HG03354 (cell line): Measurements from ENCODE around the gene CDK17.
"Not testable (repeated sequence)": the region's sequence is repeated elsewhere in the genome, so short reads cannot be mapped to it uniquely, and the experiment has no call there.

Experiments used
- ATAC-seq: cut with Tn5 transposase; IDR thresholded peaks from one replicate; pipeline ENCODE4 v1.9.1; 2021; ENCODE audit warnings: mild to moderate bottlenecking; ENCODE audit not compliant: unreplicated experiment, poor library complexity, severe bottlenecking

The CDK17 gene

DNA sequence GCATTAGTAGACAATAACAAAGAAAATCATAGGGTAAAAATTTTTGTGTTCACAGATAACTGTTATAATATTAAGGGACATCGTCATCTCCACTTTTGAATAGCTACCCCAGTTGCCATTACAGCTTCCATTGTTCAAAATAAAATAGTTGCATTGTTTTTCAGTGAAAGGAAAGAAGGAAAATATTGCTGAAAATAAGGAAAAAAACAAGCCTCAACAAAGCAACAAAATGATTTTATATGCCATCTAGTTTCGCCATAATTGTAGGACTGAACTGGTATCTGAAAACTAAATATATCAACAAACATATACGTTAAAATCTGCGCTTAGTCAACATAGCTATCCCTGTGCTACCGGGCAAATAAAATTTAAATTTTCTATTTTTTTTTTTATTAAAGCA, 3.3 kb downstream of the CDK17 start:
- no peak for ATAC-seq

DNA sequence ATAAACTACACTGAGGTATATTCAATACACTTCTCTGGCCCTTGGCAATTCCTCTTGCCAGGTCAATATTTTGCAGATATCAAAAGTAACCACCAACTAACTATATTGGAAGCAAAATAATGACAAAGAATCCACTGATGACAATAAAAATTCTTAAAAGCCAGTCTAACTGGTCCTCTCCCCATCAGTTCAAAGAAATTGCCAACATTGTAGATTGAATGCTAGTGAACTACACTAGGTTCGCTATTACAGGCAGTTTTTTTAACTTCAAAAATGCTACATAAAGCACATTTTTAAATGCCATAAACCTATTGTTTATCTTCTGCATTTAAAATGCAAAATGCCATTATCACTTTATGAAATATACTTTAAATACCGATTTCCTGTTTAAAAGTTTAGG, 4.0 kb downstream of the CDK17 start:
- ATAC-seq, result no peak

DNA sequence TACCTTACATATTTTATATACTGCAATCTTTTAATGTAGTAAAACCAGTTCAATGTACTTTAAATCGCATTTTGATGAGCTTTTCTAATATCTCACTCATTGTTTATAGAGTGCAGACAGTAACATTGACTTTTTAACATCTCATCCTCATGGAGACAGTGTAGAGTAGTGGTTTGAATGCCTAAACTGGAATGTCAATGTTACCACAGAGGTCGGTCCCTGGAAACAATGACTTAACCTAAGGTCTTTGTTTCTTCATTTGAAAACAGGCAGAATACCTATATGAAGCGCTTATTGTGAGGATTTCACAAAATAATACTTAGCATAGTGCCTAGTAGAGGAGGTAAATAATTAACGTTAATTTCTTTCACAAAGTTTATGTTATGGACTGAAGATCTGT, 5.0 kb downstream of the CDK17 start:
- no peak for ATAC-seq

DNA sequence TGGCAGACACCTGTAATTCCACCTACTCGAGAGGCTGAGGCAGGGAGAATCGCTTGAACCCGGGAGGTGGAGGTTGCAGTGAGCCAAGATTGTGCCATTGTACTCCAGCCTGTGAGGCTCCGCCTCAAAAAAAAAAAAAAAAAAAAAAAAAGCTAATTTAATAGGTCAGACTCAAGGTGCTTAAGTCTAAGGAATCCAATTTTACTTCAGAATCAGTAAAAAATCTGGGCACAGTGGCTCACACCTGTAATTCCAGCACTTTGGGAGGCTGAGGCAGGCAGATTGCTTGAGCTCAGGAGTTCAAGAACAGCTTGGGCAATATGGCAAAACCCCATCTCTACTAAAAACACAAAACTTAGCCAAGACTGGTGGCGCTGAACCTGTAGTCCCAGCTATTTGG, 7.0 kb downstream of the CDK17 start:
- not testable (repeated sequence) for ATAC-seq

DNA sequence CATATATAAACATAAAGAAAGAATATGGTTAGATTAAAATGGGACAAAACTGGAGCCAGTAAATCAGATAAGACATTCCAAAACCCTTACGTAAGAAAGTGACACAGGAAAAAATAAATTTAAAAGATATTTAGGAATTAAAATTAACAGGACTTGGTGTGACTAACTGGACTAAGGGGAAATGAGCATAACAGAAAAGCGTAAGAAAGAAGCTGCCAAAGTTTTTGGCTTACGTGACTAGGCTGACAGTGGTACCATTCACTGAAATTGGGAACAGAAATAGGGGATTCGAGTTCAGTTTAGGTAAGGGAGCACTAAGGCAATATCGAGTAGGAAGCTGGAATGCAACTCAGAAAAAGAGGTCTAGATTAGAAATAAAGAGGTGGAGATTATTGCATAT, 7.8 kb downstream of the CDK17 start:
- ATAC-seq, result no peak

DNA sequence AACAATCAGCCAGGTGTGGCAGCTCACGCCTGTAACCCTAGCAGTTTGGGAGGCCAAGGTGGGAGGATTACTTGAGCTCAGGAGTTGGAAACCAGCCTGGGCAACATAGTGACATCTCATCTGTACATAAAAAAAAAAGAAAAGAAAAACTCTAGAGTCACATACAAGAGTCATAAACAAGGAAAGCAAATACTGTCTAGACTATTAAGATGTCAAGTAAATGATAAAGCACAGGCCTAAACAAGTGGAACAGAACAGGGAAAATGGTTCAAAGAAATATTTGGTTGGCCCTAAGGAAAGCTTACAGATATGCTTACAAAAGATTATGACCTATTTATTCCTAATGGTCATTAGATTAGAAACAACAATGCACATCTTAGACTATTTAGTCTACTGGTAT, 12.3 kb downstream of the CDK17 start:
- no peak for ATAC-seq

DNA sequence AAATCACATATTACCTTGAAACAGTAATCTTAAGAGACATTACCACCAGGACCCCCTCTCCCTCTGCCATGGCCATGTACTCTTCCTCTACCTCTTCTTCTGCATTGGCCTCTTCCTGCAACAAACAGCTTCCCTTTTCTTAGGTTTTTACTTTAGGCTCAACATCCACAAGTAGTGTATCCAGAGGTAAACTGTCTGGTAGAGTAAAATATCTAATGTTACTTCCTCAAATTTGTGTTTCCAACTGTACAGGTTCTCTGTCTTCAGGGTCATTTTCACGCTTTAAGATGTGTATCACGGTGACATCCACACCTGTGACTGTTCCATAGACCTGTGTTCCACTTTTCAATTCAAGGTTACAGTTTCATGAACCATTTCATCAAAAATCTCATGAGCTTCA, 13.4 kb downstream of the CDK17 start:
- no peak for ATAC-seq

DNA sequence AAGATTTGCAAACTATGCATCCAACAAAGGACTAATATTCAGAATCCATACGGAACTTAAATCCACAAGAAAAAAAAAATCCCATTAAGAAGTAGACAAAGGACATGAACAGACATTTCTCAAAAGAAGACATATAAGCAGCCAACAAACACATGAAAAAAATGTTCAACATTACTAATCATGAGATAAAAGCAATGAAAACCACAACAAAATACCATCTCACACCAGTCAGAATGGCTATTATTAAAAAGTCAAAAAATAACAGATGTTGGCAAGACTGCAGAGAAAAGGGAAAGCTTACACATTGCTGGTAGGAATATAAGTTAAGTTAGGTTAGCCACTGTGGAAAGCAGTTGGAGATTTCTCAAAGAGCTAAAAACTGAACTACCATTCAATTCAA, 16.2 kb downstream of the CDK17 start:
- ATAC-seq, result no peak

DNA sequence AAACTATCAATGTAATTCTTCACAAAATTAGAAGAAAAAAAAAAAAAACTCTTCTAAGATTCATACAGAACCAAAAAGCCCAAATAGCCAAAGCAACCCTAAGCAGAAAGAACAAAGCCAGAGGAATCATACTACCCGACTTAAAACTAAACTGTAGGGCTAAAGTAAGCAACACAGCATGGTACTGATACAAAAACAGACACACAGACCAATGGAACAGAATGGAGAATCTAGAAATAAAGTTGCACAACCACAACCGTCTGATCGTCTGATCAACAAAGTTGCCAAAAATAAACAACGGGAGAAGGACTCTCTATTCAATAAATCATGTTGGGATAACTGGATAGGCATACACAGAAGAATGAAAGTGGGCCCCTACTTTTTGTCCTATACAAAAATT, 16.9 kb downstream of the CDK17 start:
- no peak for ATAC-seq

DNA sequence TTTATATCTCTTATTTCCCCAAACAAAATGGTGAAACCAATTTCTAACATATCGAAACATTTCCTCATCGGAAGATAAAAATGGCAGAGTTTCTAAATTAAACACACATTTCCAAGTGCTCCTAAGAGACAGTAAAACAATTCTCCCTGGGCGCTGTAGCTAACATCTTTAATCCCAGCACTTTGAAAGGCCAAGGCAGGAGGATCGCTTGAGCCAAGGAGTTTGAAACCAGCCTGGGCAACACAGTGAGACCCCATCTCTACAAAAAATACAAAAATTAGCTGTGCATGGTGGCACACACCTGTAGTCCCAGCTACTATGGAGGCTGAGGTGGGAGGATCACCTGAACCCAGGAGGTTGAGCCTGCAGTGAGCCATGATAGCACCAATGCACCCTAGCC, 20.5 kb downstream of the CDK17 start:
- not testable (repeated sequence) for ATAC-seq

DNA sequence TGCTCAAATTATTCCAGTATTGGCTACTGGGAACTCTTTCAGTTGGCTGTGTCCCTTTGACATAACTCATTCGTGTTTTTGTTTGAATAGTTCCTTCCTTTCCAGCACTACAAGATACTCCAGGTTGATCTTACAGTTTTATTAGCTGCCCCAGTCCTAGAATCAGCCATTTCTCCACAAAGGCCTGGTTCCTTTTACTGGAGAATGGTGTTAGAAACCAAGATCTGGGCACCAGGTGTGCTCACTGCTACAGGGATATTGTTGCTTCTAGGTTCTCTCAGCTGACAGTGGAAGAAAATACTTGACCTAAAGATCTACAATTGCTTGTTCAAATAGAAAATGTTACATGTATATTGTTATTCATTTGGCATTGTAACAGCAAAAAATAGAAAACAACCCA, 21.9 kb downstream of the CDK17 start:
- ATAC-seq, result no peak

DNA sequence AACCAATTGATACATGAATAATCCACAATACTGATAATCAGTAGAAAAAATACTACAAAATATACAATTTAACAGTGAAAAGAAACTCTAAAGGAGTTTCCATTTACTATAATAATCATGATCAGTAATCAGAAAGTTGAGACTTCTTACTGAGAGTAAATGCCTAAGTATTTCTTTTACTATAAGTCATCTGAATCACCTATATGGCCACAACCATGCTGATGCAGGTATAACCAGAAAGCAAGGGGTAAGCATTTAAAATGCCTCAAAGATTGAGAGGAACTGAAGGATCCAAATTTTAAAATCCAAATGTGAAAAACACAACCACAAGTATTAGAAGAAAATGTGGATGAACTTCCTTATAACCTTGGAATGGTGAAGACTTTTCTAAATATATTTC, 23.4 kb downstream of the CDK17 start:
- ATAC-seq, result no peak

DNA sequence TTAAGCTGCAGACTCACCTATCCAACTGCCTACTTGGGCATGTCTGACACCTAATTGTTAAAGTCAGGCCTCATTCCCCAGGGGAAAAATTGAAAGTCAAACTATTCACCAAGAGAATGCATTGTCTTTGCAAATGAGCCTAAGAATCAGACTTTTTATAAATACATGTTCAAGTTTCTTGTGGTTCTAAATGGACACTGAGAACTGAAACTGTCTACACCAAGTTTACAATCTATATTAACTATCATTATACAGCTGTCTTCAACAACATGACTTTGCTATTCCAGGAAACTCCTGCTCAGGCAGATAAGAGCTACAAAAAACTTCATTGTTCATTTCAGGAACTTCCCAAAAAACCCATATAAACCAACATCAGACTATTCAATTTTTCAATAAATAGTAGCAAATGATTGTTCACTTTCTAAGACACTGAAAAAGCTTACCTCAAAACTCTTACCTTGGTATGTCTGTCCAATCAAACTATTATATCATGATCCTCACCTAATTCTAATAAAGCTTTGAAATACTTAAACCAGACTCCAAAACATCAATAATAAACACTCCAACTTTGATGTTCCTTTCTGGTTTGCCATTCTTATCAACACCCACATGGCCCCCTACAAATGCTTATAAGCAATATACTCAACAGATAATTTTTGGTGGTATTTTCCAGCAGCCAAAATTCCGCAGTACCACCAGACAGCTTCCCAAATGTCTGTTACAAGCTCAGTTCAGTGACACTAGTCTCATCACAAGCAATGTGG, 24.2 kb downstream of the CDK17 start:
- ATAC-seq, result peak; percentile 71

DNA sequence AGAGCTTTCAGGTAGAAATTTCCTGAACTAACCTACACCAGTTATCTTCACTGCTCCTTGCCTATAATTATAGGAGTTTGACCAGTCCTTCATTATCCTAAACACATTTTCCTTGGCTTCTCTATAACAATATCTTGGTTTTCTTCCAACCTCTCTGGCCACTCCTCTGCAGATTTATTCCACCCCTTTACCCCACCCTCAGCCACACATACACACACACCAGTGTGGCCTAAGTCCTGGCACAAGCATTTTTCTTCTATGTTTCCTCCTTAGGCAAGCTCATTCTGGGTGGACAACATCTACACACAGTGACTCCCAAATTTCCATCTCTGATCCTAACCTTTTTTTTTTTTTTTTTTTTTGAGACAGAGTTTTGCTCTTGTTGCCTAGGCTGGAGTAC, 25.1 kb downstream of the CDK17 start:
- ATAC-seq, result no peak

DNA sequence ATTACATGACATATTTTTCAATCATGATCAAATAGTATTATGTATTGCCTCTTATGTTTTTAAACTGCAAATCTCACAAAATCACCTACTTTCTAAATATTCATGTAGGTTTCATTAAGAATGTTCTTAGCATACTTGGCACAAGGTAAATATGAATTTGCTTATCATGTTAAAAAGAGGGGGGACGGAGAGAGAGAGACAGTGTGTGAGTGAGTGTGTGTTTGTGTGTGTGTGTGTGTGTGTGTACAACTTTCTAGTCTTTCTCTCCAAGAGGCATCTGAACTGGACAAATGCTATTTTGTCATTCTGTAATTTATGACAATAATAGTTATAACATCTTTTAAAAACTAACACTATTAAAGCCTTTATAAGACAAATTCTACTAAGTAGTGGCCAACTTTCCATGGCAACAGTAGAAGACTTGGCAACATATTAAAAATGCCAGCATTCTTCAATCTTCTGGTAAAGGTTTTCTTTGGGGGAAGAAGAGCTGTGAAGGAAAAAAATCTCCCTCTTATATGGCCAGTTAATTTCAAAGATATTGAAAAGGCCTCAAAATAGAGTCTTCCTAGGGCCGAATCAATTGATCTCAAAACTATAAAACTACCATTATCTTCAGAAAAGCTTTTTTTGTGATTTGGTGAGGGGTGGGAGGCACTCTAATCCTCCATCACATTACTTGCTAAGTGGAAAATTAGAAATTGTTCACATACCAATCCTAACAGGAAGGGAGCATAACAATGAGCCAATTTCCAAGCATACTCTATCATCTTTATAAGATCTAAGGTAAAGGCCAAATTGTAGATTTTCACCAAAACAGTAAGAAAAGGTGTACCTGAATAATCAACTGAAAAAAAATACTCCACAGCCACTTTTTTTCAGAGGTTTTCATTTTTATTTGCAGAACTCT, 28.2 kb downstream of the CDK17 start:
- no peak for ATAC-seq

DNA sequence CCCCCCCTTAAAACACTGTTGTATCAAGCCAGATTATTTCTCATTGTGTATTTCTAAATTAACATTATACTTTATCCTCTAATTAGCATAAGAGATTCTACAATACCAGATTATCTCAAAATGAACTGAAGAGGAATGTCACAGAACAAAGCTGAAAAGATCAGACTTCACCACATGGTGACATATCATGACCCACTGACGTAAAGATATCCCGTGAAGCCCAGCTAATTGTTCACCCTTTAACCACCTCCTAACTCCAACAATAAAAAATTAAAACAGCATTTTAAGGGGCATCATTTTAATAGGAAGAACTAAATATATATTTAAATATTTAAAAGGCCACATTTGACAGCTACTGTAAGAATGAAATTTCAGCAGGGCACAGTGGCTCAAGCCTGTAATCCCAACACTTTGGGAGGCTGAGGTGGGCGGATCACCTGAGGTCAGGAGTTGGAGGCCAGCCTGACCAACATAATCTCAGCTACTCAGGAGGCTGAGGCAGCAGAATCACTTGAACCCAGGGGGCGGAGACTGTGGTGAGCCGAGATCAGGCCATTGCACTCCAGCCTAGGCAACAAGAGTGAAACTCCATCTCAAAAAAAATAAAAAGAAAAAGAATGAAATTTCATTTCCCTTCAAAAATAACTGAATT, 29.0 kb downstream of the CDK17 start:
- ATAC-seq, result no peak

DNA sequence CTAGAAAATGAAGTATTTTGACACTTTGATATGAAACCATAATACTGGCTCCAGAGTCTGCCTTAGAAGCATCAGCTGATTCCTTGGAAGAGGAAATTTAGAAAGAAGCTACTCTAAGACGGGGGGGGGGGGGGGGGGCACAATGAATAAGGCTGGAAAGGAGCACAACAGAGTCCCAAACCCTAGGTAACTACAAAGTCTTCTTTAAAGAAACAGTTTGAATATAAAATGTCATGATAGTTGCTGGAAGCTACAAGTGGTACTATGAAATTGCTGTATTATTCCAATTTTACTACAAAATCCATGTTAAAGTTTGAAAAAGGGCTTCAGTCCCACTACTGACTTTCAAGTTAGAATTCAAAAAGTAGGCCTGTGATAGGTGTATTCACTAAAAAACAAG, 31.6 kb downstream of the CDK17 start:
- ATAC-seq, result no peak

DNA sequence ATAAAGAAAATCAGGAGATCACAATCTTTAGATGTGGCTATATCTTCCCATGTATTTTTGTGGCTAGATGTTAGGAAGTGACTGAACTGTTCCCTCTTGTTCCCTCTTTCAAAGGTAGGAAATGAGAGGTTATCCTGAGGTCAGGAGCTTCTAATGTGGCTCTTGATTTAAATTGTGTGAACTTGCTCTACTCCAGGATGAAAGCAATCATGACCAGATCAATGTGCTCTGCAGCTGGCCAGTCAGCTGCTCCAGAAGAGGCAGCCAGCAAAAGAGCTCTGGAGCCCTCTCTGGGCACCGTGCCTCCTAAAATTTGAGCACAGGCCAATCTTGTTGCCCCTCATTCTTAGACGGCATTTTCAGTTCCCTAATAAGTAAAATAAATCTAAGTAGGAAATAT, 32.0 kb downstream of the CDK17 start:
- no peak for ATAC-seq

DNA sequence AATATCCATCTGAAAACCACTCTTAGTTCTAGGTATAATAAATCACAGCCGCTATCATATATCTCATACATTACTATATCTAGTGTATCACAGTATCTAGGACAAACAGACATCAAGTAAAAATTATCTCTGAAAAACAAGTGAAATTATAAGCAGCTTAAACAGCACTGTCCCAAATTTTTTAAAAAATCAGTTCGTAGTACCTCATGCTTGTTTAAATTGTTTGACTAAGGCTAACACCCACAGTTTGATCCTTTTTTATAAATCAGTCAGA, 33.9 kb downstream of the CDK17 start:
- ATAC-seq, result no peak

DNA sequence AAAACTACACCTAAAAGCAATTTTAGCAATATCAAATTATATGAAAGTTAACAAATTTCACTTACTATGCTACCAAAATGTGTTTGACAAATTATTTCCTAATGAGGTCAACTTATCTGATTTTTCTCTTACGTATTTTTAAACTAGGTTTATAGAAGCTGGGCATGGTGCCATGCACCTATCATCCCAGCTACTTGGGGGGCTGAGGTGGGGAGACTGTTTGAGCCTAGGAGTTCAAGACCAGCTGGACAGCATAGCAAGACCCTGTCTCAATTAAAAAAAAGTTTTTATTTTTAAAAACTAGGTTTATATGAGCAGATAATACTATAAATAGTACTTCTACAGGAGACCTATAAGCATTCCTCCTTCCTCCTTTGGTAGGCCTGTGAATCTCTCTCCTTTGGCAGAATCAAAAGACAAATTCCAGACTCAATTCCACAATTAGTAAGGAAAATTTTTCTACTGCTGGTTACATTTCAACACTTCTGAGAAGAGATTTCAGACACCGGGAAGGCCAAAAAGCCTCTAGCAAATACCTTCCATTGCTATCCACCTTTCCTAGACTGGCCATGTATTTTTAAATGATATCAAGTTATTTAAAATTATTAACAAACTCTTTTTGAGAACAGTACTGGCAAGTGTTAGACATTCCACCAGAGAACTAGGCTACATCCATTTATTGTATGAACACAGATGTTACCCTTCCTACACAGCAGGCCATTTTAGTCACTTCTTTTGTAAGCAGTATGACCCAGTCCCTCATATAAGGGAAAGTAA, 34.4 kb downstream of the CDK17 start:
- no peak for ATAC-seq
